K562 (cell line): ENCODE data around the gene DHDH. TPM values are rescaled to one million over a fixed set of nuclear protein-coding genes. Genes with fewer than 3 reads are reported as not detected.

ENCODE experiments used
- DPF2 ChIP-seq: fragments of 450-650 bp; IDR thresholded peaks from 2 replicates; pipeline ENCODE4 v1.6.1; 2016
- E2F3 ChIP-seq: fragments of 250-450 bp; sonication (Bioruptor Pico); IDR thresholded peaks from 2 replicates; pipeline ENCODE4 v1.4.0; 2020; ENCODE audit warnings: mild to moderate bottlenecking
- GTF2A2 ChIP-seq: IDR thresholded peaks from 2 replicates; pipeline ENCODE4 v1.6.1; 2016; ENCODE audit warnings: mild to moderate bottlenecking, missing genetic modification characterization, missing compliant biosample characterization
- HMBOX1 ChIP-seq: sonication (generic); IDR thresholded peaks from 2 replicates; pipeline ENCODE4 v1.6.1; 2016
- HNRNPL ChIP-seq: fragments of 200-400 bp; formaldehyde crosslinking; IDR thresholded peaks from 2 replicates; pipeline ENCODE4 v1.6.1; 2017; ENCODE audit warnings: low read depth, mild to moderate bottlenecking, low read length
- KDM5B ChIP-seq: fragments of 200-600 bp; sonication (generic); IDR thresholded peaks from 2 replicates; pipeline ENCODE4 v1.6.1; 2012; ENCODE audit warnings: low read depth, mild to moderate bottlenecking, moderate library complexity, low read length, control low read depth, inconsistent platforms; ENCODE audit not compliant: insufficient replicate concordance
- NEUROD1 ChIP-seq: fragments of 150-350 bp; IDR thresholded peaks from 2 replicates; pipeline ENCODE4 v1.6.1; 2014; ENCODE audit warnings: borderline replicate concordance, low read length, low read depth; ENCODE audit not compliant: partially characterized antibody
- PHF21A ChIP-seq: fragments of 450-650 bp; IDR thresholded peaks from 2 replicates; pipeline ENCODE4 v1.6.1; 2017; ENCODE audit warnings: low read depth, borderline replicate concordance
- POLR2G ChIP-seq: fragments of 200-400 bp; formaldehyde crosslinking; IDR thresholded peaks from 2 replicates; pipeline ENCODE4 v1.6.1; 2017; ENCODE audit warnings: low read depth, mild to moderate bottlenecking, antibody characterized with exemption, low read length, moderate library complexity
- POLR2H ChIP-seq: IDR thresholded peaks from 2 replicates; pipeline ENCODE4 v1.6.1; 2016; ENCODE audit warnings: missing genetic modification characterization, low read depth, mild to moderate bottlenecking, control low read depth, missing compliant biosample characterization, moderate library complexity
- PRDM10 ChIP-seq: fragments of 450-650 bp; IDR thresholded peaks from 2 replicates; pipeline ENCODE4 v1.6.1; 2018; ENCODE audit not compliant: partially characterized antibody
- SPI1 ChIP-seq: IDR thresholded peaks from 2 replicates; pipeline ENCODE4 v1.6.1; 2011; ENCODE audit warnings: low read depth, low read length, control low read depth, borderline replicate concordance
- SRF ChIP-seq, 2 experiments: fragments of 250-450, 450-650 bp in 1 of 2; sonication (Bioruptor Pico) in 1 of 2; sonication (generic) in 1 of 2; formaldehyde crosslinking; IDR thresholded peaks; 2 replicates each; pipeline versions ENCODE4 v1.5.0 to v1.5.1; 2020 to 2022; ENCODE audit warnings: mild to moderate bottlenecking in 1 of 2, missing genetic modification reagents in 1 of 2
- XRCC3 ChIP-seq: fragments of 450-650 bp; IDR thresholded peaks from 2 replicates; pipeline ENCODE4 v1.6.1; 2017; ENCODE audit warnings: mild to moderate bottlenecking, moderate library complexity
- ZBTB5 ChIP-seq: fragments of 450-650 bp; IDR thresholded peaks from 2 replicates; pipeline ENCODE4 v1.6.1; 2017; ENCODE audit warnings: antibody characterized with exemption
- ZNF384 ChIP-seq: IDR thresholded peaks from 2 replicates; pipeline ENCODE4 v1.6.1; 2012; ENCODE audit warnings: low read depth, low read length, improper control_type of control experiment
- ZNF518B ChIP-seq: fragments of 250-450 bp; sonication (Bioruptor Pico); IDR thresholded peaks from 2 replicates; pipeline ENCODE4 v1.5.0; 2021; ENCODE audit warnings: mild to moderate bottlenecking, moderate library complexity
- polyA plus RNA-seq, 8 experiments: library from polyadenylated mRNA; depleted of rRNA in 4 of 8; stranded (reverse) in 5 of 8; unstranded in 3 of 8; fragments of >200 nt; fragmentation: Nextera tagmentation in 2 of 8; fragmentation: Illumina TruSeq in 1 of 8; extraction: Ambion mirVana in 2 of 8; extraction: Trizol in 1 of 8; gene quantifications; 2 replicates each; pipeline versions ENCODE4 v1.2.1 to v1.2.3, GENCODE V29; 2011 to 2014; ENCODE audit warnings: inconsistent platforms in 1 of 8, missing spikeins in 1 of 8
- total RNA-seq, 7 experiments: library from RNA; depleted of rRNA in 6 of 7; stranded (reverse); fragments of >200 nt in 6 of 7; fragmentation: Illumina TruSeq in 2 of 7; extraction: Trizol in 2 of 7; gene quantifications; 2 replicates each; pipeline versions ENCODE4 v1.2.1 to v1.2.3, GENCODE V29; 2011 to 2021; ENCODE audit warnings: low replicate concordance in 1 of 7

Gene DHDH
- total and polyA plus RNA-seq, 9 of the 15 experiments (the other 6 are each of a cell fraction or from before 2014, with no cell fraction given) = 0.37 to 1.9 (median 0.87) TPM

GRCh38 chr19:48933382-48933932, at the start of gene DHDH (continued):
- peak; percentile 64 for TF ChIP-seq KDM5B
- TF ChIP-seq ZBTB5 = no peak
- TF ChIP-seq HNRNPL = no peak
- no peak for TF ChIP-seq ZNF518B (CRISPR knock-in tag)
- TF ChIP-seq SRF (CRISPR knock-in tag; IDR thresholded peaks at IDR 0.05) = peak in 1 of 2 experiments; percentile 66; a peak in 1 of 4 replicates
- TF ChIP-seq POLR2H (tag) = peak; percentile 53; the same call in 1 of the 2 replicates
- peak; percentile 48; the same call in 1 of the 2 replicates for TF ChIP-seq DPF2
- no peak for TF ChIP-seq ZNF384
- TF ChIP-seq SPI1 = no peak
- no peak for TF ChIP-seq NEUROD1
- TF ChIP-seq HMBOX1 = peak; percentile 56; the same call in 1 of the 2 replicates
- no peak for TF ChIP-seq XRCC3
- no peak for TF ChIP-seq PRDM10
- 0 out of 2 replicates have a peak, but pooled peaks have one; percentile 25 for TF ChIP-seq E2F3
- TF ChIP-seq POLR2G = peak; percentile 85
- TF ChIP-seq GTF2A2 (tag) = no peak
- TF ChIP-seq PHF21A = no peak
